Activated gamma-delta T cell treated with Interleukin-2 at 50 U/mL for 16 hours (primary cell): Measurements from ENCODE around the gene ISG20.

Source experiments
- DNase-seq: peaks from one replicate; pipeline ENCODE4 v3.0.0-alpha.2; 2020

Gene ISG20

DNA sequence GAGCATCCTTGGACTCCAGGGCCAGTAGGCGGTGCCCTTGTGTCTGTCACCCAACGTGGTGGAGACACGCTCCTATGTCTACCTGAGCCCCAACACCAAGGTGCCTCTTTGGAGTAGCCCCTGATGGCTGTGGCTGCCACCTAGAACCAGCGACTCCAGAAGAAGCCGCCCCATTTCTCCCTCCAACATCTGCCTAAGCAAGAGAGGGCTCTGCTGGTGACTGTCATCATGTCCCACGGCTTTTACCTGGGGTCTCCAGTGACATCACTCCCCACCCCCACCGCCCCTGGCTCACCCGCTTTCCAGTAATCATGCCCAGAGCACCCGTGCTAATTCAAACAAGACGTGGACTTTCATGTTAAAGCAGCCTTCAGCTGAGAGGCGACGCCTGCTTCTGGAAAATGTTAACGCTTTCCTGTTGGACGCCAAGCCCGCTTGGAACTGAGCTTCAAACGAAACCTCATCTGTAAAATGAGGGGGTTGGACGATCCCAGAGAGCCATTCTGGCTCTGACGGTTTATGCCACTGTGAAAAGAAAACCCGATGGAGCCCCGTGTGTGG lies 57.0 kb downstream of the ISG20 start:
- no peak for DNase-seq

DNA sequence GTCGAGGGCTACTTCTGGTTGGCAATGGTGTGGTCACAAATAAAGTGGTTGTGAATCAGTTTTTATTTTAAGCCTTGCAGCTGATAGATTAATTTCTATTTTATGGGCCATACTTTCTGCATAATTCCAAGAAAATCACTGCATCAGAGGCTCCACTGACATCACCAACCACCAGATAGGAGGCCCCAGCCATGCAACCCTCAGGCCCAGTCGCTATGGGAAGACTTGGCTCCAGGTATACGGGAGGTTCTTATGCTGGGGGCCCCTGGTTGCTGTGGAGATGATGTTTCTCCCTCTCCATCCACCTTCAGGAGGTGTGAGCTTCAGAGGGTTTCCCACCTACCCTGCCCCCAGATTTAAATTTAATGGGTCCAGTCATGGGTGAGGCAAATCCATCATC lies 57.4 kb downstream of the ISG20 start:
- DNase-seq, result no peak

DNA sequence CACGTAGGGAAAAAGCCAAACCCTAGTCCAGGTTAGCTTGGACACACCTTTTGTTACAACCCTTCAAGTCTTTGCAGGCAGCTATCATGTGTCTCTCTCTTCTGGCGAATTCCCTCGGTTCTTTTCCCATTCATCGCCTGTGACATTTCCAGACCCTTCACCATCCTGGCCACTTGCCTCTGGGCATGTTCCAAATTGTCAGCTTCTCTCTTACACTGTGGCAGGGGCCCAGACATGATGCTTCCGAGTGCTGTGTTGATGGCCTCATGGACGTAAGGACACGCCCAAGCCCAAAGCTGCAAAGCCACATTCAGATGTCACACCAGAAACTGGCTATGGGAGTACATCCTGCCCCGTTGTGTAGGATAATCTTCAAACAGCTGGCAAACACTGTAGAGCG lies 58.5 kb downstream of the ISG20 start:
- no peak for DNase-seq

DNA sequence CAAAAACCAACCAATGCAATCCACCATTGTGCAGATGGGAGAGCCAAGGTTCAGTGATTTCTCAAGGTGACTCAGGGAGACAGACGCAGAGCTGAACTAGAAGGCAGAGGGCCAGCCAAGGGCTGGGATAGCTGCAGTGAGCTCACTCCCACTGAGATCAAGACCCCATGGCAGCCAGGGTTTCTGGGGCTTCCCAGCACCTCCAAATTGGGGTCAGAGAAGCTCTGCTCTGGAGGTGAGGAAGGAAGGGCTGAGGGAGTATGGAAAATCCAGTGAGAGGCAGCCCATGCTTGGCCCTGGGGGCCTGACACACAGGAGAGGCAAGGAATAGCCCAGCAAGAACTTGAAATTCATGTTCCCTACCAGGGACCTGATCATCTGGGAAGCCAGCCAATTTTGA lies 61.0 kb downstream of the ISG20 start:
- no peak for DNase-seq

DNA sequence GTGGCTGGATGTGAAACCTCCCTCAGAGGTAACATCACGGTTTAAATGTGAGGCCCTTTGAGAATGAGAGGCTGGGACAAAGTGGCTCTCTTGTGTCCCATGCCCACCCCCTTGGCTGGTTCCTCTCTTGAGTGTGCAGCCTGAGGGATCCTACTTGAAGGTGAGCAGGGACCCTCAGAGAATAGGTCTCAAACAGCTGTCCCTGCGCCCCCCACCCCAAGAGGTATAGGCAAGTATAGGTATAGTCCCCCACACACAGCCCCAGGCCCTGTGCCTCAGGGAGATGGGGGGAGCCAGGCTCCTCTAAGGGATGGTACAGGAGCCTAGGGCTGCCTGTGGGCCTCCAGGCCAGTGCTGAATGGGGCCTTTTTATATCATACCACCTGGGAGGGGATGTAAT lies 61.9 kb downstream of the ISG20 start:
- DNase-seq, result no peak

DNA sequence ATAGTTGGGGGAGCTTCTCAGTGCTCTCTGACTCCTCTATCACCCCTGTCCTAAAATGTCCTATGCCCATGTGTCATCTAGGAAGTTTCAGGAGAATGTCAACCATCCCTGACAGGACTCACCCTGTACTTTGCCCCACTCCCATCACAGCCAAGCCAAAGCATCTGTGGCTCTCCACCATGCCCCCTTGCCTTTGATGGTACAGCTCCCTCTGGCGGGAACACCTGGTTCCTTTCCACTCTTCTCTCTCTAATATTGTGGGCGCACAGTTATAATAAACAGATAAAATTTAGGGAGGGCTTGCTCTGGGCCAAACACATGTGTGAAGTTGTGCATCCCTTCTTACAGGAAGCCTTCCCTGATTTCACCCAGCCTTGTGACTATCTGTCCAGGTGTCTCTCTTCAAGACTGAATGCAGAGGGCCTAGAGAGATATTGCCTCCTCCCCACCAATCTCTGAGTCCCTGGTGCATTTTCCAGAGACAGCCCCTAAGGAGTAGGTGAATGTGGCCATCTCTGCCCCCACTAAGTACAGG lies 62.8 kb downstream of the ISG20 start:
- peak; percentile 12 for DNase-seq

DNA sequence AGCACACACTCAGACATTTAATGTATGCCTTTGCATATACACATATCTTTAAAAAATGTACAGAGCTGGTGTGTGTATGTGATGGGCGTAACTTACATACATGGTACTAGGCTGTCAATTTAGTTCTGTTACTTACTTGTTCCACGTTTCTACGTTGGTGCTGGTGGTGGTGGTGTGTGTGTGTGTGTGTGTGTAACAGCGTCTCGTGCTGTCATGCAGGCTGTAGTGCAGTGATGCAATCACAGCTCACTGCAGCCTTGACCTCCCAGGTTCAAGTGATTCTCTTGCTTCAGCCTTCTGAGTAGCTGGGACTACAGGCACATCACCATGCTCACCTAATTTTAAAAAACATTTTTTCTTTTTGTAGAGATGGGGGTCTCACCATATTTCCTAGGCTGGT lies 64.2 kb downstream of the ISG20 start:
- no peak for DNase-seq

DNA sequence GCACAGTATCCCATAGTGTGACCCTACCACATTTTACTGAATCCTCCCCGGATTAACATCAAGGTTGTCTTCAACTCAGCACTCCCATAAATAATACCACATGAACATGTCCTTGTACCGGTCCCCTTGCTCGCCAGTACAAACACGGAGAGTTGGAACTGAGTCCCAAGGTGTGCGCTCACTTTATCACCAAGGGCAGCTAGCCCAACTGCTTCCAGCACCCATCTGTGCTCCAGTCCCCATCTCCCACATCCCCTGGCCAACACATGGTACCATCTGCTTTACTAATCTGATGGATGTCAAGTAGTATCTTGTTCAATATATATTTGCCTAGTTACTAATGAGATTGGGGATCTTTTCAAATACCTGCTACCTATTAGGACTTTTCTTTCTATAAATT lies 64.7 kb downstream of the ISG20 start:
- no peak for DNase-seq

DNA sequence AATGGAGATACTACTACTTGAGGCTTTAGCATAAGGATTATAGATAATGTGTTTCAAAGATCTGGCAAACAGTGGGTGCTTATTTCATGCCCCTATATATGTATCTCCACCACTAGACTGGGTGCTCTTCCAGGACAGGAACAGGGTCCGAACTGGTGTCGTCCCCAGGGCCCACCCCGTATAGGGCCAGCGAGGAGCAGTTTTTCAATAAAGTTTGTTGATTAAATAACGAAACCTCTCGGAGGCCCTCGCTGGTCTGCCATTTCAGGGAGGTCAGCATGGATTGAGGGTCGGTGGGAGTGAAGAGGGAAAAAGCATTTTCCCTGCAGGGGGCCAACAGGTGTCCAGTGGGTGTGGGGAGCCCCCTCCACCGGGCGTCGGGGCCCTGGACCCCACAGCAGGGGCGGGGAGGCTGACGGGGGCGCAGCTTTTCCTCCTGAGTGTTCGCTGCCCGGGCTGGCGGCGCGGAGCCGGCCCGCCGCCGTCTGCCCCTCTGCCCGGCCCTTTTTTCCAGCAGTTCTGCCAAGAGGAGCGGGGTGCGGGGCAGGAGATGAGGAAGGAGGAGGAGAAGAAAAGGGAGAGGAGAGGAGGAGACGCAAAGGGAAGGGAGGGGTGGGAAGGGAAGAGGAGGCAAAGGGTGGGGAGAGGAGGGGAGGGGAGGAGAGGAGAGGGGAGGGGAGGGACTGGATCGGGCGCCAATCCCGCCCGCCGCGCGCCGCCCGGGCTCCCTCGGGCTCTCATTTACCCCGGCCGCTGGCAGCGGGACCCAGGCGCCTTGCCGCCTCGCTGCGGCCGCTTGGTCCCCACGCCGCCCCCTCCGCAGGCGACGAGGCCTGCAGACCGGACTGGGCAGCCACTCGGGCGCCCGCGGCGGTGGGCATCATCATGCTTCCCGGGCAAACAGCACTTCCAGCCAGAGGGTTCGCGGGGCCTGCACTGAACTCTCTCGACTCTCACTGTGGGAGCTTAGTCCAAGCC lies 66.3 kb downstream of the ISG20 start:
- no peak for DNase-seq

DNA sequence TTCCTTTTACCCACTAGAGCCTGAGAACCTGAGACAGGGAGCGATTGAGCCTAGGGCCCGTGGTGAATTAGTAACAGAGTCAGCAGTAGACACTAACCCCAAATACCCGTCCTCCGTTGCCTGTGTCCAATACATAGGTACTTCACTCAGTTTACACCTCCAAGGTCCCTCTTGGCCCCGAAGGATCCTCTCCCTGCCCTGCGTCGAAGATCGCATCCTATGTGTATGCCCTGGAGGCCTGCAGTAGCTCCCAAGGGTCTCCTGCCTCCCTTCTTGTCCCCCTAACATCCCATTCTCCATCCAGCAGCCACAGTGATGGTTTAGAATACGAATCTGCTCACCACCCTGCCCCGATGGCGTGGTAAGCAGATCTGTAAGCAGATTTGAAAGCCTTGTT lies 67.0 kb downstream of the ISG20 start:
- no peak for DNase-seq
